DMS79 treated with DMSO at 0.1 percent for 48 hours (cell line): ENCODE results near the gene PLXNC1.
A peak's percentile ranks its signal among the peaks of the same experiment; 100 is the strongest.

Source experiments
- DNase-seq: peaks from one replicate; lab custom pipeline; 2025; lab: John Stamatoyannopoulos, UW

Gene PLXNC1

DNA sequence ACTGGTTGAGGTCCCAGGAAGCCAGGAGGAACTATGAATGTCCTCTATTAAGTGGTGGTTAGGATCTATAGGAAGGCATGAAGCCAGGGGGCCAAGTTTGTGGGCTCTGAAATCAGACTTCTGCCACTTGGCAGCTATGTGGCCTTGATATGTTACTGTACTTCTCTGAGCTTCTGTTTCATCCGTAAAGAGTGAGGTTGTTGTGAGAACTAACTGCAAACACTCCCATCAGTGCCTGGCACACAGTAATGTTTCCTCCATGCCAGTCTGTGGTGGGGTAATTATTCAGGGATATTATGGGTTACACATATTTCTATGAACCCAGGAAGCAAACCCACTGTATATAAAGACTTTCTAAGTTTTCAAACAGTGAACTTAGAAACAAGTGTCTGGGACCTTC is 57.4 kb downstream of the PLXNC1 start:
- DNase-seq, result no peak

DNA sequence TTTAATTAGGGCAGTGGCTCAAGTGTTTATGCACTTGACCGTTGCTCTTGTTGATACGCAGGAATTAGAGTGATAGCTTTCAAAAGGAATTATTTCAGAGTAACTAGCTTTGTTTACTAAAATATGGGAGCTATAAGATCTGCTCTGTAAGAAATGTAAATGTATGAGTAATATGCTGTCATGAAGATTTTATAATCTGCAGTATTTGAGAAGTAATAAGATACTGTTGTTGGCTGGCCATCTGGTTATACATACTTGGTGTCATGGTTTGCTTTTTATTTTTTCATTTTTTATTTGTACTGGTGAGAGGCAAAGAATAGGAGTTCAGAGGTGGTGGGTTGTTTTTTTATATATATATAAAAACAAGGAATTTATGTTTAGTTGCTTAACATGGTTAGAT is 58.5 kb downstream of the PLXNC1 start:
- no peak for DNase-seq

DNA sequence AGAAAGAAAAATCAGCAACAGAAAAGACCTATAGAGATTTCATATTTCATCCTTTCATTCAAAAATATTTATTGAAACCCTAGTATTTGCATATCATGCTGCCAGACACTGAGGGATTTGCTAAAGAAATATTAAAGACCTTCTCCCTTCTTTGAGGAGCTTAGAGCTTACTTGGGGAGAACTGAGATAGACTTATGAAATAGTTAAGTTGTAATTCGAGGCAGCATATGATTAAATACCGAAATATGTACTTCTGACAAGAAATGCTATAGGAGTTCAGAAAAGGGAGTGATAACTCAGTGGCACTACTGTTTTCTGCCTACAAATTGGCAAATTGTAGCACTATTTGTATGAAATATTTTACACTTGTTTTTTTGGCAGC is 59.1 kb downstream of the PLXNC1 start:
- no peak for DNase-seq

DNA sequence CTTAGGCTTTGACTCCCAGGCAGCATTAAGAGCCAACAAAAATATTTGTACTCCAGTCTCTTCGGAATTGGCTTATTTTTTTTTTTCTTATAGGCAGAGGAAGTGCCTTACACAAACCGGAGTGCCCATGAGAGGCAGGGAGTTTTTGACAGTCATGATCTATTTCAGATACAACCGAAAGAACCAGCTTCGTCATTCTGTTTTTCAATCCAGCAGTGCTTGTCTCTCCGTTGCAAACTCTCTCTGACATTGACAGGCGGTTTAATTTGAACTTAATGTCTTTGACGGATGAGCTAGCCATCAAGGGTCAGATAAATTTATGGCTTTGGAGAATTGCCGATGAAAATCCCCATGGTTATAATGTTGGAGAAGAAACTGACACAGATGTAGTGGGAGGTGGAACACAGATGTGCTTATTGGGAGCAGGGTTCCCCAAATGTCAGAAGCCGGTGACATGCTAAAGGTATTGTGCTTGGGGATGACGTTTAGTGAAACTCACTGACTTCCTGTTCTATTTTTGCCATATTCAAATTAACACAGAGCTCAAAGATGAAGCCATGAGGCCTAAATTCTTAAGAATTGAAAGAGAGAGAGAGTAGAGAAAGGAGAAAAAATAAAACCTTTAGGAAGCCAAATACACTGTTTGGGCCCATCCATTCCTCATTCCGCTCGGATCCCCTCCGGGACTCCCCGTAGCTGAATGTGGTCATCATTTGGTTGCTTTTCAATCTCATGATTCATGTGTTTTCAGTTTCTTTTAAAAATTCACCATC is 59.7 kb downstream of the PLXNC1 start:
- DNase-seq, result no peak

DNA sequence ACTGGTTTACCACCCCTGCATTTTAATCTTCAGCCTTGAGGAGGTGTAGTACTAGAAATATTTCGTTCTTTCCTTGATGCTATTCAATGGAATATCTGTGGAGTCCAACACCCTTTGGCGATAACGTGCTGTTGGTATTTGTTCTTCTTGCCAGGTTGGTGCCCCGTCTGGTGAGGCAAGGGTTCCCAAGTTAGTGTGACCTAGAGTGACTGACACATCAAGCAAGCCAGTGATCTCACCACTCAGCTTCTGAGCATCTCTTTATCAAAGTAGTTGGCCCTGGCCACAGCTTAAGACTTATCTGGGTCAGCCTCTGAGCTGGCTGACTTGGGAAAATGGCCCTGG is 60.2 kb downstream of the PLXNC1 start:
- DNase-seq, result no peak

DNA sequence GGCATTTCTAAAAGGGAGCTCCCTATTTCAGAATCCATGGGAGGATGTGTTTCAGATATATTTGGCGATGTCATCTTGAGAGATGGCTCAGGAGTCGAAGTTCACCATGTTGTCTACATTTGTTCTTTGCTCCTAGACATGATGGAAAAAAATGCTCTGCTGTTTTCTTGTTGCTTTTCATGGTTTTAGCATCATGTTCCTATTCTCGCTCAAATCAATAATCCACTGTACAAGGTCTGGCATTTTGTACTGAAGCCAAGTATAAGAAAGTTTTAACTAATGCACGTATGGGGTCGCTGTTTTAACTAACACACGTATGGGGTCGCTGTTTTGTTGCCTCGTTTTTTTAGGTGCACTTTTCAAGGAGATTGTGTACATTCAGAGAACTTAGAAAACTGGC is 60.9 kb downstream of the PLXNC1 start:
- no peak for DNase-seq

DNA sequence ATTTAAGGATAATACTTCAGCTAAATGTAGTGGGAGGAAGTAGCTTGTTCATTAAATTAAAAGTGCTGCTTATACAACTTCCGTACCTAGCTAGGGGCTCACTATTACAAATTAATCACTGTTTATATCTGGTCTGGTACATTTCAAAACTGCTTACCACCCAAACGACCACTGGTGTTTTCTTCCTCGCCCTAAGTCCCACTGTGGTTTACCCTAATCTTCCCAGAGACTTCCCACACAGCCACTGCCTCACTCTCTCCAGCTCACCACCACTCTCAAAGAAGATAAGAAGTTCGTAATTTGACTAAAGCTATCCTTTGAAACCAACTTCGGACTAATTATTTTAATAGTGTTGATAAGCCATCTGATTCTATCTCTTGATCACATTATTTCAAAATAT is 62.6 kb downstream of the PLXNC1 start:
- no peak for DNase-seq

DNA sequence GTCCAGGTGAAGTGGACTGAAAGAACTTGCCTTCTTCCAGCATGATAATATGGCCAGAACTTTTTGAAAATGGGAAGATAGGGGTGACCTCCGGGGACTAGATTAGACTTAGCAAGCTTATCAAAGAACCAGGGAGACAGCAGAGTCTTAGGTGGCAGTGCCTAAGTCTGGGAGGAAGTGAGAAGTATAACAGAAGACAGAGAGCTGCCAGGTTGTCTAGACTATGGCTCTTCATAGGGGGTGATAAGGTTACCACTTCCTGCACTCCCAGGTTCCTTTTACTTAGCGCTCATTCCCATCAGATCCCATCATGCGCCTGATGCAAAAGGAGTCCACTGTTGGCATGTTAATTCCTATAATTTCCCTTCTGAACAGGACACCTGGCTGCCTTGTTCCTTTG is 69.9 kb downstream of the PLXNC1 start:
- DNase-seq, result no peak

DNA sequence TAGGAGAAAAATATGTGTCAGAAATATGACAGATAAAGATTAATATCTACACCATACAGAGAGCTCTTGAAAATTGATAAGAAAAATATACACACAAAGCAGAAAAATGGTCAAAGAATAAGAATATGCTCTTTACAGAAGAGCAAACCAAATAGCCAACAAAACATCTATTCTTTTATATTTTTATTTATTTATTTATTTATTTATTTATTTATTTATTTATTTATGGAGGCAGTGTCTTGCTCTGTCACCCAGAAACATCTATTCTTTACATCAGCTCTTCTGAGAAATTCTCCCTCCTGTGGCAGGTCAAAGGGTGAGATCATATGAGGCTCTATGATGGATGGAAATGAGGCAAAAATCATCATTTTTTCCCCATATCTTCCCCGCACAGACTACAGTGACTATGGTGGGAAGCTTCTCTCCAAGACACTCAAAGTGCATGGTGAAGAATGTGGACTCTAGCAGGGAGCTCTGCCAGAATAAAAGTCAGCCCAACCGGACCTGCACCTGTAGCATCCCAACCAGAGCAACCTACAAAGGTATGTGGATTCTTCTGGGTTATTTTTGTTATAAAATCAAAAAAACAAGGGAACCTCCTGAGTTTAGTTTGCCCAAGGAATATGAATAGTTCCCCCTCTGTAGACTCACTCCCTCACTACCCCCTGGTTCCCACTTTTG is 71.4 kb downstream of the PLXNC1 start:
- no peak for DNase-seq

DNA sequence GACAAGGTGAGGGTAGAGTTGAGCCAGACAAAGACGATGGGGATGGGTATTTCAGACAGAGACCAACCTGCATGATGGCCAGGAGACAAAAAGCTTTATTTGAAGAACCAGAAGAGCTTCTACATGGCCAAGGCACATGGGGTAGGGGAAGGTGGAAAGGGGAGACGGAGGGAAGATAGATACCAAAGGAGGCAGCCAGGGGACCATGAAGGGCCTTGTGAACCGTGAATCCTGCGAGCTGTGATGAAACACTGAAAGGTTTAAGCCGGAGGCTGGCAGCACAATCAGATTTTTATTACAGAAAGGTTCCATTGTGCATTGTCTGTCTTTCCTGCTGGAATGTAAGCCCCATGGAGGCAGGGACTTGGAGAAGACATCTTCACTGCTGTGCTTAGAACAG is 72.4 kb downstream of the PLXNC1 start:
- DNase-seq, result no peak

DNA sequence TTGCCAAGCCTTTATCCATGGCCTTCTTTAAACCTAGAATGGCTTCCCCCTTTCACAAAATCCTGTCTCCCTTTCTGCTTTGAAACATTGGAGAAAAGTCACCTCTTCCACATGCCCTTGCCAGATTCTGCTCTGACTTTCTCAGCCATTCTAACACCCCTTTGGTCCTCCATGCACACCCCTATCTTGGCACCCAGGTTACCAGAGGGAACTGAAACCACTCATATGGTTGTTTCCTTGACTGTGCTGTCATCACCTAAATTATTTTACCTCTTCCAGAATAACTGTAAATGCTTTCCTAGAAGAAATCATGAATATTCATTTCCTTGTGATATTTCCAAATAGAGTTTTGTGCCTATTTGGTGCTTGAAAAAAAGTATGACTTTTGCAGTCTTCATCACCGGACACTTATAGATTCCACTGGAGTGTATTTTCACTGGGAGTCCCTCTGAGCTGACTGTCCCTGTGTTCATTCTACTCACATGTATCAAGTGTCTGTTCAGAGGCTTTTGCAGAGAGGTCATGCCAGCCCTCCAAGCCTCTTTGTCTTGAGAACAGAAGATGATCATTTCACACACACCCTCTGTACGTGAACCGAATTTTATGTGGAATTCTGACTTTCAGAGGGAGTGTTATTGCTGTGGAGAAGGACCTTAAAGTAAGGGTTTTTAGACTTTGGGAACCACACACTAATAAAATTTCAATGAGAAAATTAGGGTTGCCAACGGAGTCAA is 74.1 kb downstream of the PLXNC1 start:
- no peak for DNase-seq

DNA sequence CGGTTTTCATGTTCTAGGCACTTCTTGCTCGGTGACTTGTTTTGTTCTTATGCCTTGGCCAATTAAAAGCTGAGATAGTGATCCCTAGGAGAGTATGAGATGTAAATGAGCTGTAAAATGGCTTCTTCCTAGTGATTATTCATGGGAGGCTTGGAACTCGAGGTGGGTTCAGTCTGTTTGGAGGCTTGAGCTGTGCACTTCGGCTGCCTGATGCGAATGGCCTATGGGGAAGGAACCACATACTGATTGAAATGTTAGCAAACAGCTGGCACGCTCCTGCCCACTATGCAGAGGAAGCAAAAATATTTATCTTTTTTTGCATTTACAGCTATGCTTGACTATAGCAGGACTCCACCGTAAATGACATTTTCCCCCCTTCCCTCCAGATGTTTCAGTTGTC is 75.5 kb downstream of the PLXNC1 start:
- no peak for DNase-seq

DNA sequence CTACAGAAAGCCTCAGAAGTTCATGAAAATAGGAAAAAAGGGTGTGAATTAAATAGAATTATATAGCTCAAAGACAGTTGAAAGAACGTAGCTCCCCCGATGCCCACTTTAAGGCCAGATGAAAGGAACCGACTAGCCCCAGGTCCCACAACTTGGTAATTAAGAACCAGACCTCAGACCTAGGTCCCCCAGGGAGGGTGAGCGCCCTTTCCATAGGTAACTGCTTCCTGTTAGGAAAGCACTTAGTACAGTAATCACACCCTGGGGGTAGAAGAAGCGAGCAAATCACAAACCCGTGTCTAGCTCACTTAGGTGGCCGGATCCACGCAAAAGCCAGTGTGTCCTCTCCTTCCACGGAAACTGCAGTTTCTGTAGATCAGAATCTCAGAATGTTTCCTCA is 77.1 kb downstream of the PLXNC1 start:
- DNase-seq, result no peak

DNA sequence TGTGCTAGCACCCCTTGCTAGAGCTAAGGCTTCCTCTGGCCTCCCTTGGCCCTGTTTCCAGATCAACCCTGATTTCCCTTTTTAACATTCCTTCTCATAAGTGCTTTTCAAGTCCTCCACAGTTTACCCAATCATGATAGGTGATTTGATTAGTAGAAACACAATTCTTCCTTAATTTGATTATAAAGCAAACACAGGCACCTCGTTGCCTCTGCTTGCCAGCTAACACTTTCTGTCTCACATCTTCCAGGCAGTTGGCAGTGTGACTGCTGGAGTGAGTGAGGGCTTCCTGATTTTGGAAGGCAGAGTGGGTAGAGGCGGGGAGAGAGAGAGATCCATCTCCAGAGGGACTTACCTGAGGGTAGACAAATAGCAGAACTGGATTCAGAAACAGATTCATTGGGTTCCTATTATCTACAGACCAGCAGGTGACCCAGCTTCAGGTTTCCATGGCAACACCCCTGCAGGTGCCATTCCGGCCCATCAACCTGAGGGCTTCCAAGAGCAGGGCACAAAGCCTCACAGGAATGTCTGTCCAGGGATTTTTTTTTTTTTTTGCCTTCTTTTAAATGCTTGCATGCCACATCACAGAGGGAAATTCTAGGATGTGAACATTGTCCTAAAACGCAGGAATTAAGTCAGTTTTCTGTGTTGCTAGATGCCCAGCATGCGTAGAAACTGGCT is 77.7 kb downstream of the PLXNC1 start:
- DNase-seq, result peak; percentile 11

DNA sequence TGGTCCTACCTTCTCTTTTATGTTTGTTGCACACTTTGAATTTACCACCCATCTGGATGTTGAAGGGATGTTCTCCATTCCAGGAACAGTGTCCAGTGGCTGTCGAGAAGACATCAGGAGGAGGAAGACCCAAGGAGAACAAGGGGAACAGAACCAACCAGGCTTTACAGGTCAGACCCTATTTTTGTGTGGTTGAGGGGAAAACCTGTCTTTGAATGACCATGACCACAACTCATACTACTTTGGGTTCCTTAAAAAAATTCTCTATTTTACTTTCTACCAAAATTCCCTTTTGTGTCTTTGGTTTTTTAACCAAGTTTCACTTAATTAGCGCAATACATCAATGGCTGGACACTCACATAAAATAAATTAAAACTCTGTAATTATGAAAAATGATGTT is 78.7 kb downstream of the PLXNC1 start:
- DNase-seq, result no peak

DNA sequence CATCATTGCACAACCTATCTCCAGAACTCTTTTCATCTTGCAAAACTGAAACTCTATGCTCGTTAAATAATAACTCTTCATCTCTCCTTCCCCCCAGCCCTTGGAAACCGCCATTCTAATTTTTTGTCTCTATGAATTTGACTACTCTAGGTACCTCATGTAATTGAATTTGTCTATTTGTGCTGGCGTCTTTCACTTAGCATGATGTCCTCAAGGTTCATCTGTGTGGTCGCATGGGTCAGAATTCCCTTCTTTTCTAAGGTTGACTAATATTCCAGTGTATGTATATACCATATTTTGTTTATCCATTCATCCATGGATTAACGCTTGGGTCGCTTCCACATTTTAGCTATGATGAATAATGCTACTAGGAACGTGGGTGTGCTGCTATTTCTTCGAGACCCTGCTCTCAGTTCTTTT is 80.1 kb downstream of the PLXNC1 start:
- no peak for DNase-seq

DNA sequence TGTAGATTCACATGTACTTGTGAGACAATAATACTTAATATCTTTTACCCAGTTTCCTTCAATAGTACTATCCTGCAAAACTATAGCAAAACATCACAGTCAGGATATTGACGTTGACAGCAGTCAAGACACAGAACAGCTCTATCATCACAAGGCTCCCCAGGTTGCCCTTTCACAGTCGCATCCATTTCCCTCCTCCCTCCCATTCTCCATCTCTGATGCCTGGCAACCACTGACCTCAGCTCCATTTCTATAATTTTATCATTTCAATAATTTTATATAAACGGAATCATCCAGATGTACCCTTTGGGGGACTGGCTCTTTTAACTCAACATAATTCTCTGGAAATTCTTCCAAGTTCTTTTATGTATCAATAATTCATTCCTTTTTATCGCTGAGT is 81.5 kb downstream of the PLXNC1 start:
- DNase-seq, result no peak

DNA sequence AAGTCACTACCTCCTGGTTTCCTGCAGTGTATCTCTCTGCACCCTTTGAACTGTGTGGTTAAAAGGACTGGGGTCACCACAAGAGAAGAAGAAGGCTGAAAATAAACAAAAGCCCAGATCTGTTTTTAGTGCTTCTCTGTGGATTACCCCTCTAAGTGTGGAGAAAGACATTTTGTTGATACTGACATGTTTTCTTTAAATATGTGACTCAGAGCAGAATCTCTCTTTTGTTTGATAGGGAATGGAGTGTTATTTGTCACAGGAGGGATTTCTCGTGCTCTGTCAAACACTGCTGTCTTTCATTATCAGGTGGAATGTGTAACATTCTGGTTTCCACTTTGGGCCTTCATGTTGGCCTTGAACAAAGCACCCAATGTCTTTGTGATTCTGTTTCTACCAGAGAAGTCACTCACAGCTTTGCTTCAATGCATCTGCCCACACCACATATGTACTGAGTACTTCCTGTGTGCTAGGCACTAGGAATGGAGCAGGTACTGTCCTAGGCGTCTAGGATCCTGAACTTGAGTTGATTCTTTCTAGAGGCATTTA is 82.1 kb downstream of the PLXNC1 start:
- no peak for DNase-seq

DNA sequence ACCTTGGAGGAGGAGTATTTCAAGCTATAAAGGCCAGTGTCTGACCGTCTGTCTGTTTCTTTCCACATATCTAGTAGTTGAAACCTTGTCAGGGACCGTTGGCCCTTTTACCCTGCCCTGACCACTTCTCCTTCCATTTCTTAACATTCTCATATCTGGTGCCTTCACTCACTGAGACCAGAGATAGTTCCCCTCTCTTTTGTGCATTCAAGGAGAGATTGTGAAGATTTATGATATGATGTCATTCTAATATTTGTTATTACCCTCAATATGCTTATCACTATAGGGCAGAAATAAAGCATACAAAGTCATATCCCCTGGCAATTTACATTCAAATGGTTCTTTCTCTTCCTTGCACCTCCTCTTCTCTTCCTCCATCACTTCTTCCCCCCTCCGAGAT is 83.3 kb downstream of the PLXNC1 start:
- no peak for DNase-seq

DNA sequence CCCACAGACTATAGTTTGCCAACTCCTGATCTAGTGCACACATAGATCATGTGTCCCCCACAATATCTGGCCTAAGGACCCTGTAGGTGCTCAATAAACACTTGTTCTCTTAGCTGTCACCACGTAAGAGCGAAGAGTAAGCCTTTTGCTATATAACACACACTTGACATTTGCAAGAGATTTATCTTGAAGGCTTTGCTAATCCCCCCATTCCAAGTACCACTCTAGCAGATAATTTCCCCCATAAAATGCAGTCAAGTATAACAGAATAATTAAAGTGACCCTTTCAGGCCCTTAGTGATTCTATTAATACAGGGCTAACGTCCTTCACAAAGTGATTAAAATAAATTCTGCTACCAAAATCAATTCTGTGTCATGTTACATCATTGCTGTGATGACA is 87.5 kb downstream of the PLXNC1 start:
- peak; percentile 97 for DNase-seq

DNA sequence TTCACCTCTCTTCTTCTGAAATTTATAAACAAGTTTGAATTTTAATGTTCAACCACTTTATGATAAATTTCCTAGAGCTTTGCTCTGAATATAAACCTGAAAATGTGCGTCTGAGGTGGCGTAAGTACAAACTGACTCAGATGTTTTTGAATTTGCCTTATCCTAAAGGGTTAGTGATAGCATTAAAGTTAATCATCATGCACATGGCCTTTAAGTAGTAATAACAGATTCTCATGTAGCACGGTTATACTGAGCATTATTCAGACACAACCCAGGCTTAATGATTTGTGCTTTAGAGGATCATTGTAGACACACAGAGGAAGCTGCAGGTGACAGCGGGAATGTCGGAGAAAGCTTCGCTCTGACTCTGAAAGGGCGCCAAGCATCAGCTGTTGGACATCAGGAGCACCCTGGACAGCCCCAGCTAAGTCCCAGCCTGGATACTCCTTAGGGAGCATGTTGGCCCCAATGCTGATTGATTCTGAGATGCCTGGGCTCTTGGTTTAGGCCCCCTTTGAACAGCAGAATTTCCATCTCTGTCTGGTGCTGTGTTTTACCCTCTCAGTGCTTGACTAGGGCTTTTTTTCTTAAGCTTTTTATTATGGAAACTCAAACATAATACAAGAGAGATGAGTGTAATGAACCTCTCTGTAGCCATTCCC is 91.1 kb downstream of the PLXNC1 start:
- DNase-seq, result no peak

DNA sequence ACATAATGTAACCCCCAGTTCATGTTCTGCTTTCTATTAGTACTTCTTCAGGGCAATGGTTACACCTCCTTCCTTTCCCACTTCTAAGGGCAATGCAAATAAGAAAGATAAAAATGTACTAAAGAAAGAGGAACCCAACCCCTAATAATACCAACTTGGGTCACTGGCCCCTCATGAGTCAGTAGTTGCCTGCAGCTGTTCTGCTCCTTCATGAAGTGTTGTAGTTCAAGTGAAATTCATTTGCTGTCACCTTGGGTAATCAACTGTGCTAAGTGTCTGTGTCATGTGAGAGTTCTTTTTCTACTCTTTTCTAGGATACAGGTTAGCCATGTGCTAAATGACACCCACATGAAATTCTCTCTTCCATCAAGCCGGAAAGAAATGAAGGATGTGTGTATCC is 91.8 kb downstream of the PLXNC1 start:
- DNase-seq, result no peak
